ENCODE data around the gene SLC4A11. TPM values are rescaled to one million over a fixed set of nuclear protein-coding genes. Genes with fewer than 3 reads are reported as not detected.

SLC4A11 gene
- polyA plus RNA-seq, 1 donor from 2014 or later = 0.19 TPM

DNA sequence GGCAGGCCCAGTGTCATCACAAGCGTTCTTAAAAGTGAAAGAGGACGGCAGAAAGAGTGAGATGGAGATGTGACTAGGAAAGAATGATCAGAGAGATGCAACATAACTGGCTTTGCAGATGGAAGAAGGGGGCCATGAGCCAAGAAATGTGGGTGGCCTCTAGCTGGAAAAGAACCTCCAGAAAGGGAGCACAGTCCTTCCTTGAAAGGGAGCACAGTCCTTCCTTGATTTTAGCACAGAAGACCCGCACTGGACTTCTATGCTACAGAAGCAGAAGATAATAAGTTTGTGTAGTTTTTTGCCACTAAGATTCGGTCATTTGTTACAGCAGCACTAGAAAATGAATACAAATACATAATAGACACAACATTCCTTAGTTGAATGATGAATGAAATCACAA is 58.7 kb downstream of the SLC4A11 start:
- H3K27ac ChIP-seq (ENCODE audit: low read length) = no peak overlapping the region
- H3K9me2 ChIP-seq (ENCODE audit: insufficient read depth, low read length) = no peaks in the 10 kb centered on the region
- H3K36me3 ChIP-seq (ENCODE audit: insufficient read depth, low read length) = no peaks in the 10 kb centered on the region
- H3F3A ChIP-seq (ENCODE audit: insufficient read depth, low read length, poor library complexity, severe bottlenecking) = no peaks in the 10 kb centered on the region
- no peak overlapping the region for H3K4me2 ChIP-seq (ENCODE audit: low read length)
- no peaks in the 10 kb centered on the region for H3K9me3 ChIP-seq (ENCODE audit: low read length)
- no peaks in the 10 kb centered on the region for H3K79me2 ChIP-seq (replicated peaks; ENCODE audit: insufficient read depth, low read length)
- no peaks in the 10 kb centered on the region for H3K27me3 ChIP-seq (ENCODE audit: insufficient read depth, low read depth, low read length)
- no peaks in the 10 kb centered on the region for H4K20me1 ChIP-seq (ENCODE audit: insufficient read depth)
- TF ChIP-seq EP300 (conservative IDR thresholded peaks at IDR 0.05; ENCODE audit: poor library complexity, severe bottlenecking) (no peak), SMC3 (conservative IDR thresholded peaks at IDR 0.05; ENCODE audit: poor library complexity) (no peak), REST (IDR thresholded peaks at IDR 0.05; ENCODE audit: borderline replicate concordance) (no peak), RAD21 (conservative IDR thresholded peaks at IDR 0.05) (no peak), TAF1 (IDR thresholded peaks at IDR 0.05; ENCODE audit: low read depth) (no peak), POLR2AphosphoS5 (IDR thresholded peaks at IDR 0.05) (no peak), MXI1 (conservative IDR thresholded peaks at IDR 0.05; ENCODE audit: poor library complexity, severe bottlenecking) (no peak), EZH2 (IDR thresholded peaks at IDR 0.05; ENCODE audit: borderline replicate concordance, insufficient read depth, low read length, poor library complexity, severe bottlenecking) (no peak)
- TF ChIP-seq, protein P1, sequence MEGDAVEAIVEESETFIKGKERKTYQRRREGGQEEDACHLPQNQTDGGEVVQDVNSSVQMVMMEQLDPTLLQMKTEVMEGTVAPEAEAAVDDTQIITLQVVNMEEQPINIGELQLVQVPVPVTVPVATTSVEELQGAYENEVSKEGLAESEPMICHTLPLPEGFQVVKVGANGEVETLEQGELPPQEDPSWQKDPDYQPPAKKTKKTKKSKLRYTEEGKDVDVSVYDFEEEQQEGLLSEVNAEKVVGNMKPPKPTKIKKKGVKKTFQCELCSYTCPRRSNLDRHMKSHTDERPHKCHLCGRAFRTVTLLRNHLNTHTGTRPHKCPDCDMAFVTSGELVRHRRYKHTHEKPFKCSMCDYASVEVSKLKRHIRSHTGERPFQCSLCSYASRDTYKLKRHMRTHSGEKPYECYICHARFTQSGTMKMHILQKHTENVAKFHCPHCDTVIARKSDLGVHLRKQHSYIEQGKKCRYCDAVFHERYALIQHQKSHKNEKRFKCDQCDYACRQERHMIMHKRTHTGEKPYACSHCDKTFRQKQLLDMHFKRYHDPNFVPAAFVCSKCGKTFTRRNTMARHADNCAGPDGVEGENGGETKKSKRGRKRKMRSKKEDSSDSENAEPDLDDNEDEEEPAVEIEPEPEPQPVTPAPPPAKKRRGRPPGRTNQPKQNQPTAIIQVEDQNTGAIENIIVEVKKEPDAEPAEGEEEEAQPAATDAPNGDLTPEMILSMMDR (IDR thresholded peaks at IDR 0.05; ENCODE audit: poor library complexity, severe bottlenecking) = no peak
- H3K4me3 ChIP-seq (ENCODE audit: low read length) = no peak overlapping the region
- no peak overlapping the region for H2AFZ ChIP-seq (ENCODE audit: low read depth, low read length)
- no peak overlapping the region for H3K9ac ChIP-seq (ENCODE audit: low read length)

DNA sequence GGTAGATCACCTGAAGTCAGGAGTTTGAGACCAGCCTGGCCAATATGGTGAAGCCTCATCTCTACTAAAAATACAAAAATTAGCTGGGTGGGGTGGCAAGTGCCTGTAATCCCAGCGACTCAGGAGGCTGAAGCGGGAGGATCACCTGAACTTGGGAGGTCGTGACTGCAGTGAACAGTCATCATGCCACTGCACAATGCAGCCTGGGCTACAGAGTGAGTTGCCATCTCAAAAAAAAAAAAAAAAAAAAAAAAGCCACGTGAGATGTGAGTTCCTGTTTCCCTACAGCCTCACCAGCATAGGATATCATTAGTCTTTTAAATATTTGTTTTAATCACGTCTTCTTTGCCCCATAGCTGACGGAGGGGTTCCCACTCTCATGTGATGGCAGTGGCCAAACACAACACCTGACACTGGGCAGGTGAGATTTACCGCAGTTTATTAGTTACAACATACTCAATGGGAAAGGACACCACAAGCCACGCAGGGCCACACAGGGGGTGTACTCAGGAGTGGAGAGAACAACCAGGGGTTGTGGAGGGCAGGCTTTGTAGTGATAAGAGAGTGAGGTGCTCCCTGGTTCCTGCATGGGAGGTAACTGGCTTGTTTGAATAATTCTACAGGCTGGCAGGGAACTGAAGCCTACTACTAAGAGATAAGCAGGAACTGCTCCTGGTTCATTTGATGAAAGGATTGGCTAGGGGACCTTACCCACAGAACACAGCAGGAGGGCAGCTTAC is 61.1 kb downstream of the SLC4A11 start:
- H3K27ac ChIP-seq (ENCODE audit: low read length) = no peak overlapping the region

More for the DNA sequence above, 61.1 kb downstream of the SLC4A11 start:
- Histone ChIP-seq H3K79me2 (replicated peaks; ENCODE audit: insufficient read depth, low read length) (no peaks in the 10 kb centered on the region), H3K9me3 (ENCODE audit: low read length) (no peaks in the 10 kb centered on the region), H4K20me1 (ENCODE audit: insufficient read depth) (no peaks in the 10 kb centered on the region), H3F3A (ENCODE audit: insufficient read depth, low read length, poor library complexity, severe bottlenecking) (no peaks in the 10 kb centered on the region), H3K9ac (ENCODE audit: low read length) (no peak overlapping the region), H3K36me3 (ENCODE audit: insufficient read depth, low read length) (no peaks in the 10 kb centered on the region), H3K27me3 (ENCODE audit: insufficient read depth, low read depth, low read length) (no peaks in the 10 kb centered on the region), H3K4me3 (ENCODE audit: low read length) (no peak overlapping the region), H2AFZ (ENCODE audit: low read depth, low read length) (no peak overlapping the region), H3K9me2 (ENCODE audit: insufficient read depth, low read length) (no peaks in the 10 kb centered on the region), H3K4me2 (ENCODE audit: low read length) (no peak overlapping the region)
- TF ChIP-seq SMC3 (conservative IDR thresholded peaks at IDR 0.05; ENCODE audit: poor library complexity) = no peak
- no peak for TF ChIP-seq REST (IDR thresholded peaks at IDR 0.05; ENCODE audit: borderline replicate concordance)
